HG03280 (cell line): ENCODE data around the gene OPA3.

Source experiments
- ATAC-seq: cut with Tn5 transposase; IDR thresholded peaks from one replicate; pipeline ENCODE4 v1.9.1; 2021; ENCODE audit warnings: mild to moderate bottlenecking, moderate library complexity; ENCODE audit not compliant: unreplicated experiment

Gene OPA3

DNA sequence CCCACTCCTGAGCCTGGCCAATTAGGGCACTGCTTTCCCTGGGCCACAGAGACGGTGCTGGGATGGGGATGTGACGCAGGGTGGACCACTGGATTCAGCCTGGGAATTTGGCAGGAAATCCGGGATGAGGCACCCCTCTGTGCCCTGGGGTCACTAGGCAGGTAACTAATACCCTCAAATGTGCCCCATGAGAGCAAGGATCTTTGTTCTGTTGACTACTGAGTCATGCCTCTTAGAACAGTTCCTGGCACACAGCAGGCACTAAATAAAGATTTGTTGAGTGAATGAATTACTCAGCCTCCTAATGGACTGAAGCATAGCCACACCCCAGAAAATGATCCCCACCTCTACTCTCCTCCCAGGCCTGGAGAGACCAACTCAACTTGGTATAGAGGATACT, 15.9 kb downstream of the OPA3 start:
- ATAC-seq: no peak

DNA sequence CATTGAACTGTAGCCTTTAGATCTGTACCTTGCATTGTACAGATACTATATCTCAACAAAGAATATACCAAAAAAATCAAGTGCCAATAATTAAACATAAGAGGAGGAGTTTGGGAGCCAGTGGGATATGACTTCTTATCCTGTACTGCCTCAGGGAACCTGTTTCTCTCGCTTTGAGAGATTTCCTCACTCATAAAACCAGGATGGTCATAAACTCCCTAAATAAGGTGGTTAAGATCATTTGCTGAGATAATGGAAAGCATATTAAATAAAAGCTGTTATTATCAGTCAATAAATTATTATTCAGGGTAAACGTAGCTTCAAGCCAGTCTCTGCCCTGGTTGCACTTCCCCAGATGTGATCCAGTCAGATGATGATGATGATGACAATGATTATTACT, 17.0 kb downstream of the OPA3 start:
- ATAC-seq: no peak

DNA sequence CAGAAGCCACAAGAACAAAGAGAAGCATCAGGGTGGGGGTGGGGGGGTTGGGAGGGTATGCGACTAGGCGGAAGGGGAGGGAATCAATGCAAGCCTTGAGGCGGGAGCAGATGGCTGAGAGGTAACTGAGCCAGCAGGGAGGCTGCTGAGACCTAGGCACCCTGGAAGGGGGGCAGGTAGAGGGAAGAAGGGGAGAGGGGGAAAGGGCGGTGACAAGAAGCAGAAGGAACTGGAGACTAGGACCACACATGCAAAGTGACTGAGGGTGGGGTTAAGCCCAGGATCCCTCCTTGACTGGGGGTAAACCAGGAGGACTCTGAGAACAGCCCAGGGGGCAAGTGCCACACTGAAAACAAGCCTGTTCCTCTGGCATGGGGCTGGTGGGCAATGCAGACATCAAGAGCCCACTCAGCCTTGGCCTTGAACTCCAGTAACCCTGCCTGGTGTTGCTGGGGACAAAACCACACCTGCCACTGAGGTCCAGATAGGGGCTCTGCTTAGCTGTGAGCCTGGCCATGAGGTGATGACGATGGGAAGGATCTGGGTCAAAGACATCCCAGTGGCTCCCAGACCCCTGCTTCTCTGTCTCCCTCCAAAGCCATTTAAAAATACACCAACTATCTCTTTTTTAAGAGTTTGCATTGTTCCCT, 20.3 kb downstream of the OPA3 start:
- no peak for ATAC-seq

DNA sequence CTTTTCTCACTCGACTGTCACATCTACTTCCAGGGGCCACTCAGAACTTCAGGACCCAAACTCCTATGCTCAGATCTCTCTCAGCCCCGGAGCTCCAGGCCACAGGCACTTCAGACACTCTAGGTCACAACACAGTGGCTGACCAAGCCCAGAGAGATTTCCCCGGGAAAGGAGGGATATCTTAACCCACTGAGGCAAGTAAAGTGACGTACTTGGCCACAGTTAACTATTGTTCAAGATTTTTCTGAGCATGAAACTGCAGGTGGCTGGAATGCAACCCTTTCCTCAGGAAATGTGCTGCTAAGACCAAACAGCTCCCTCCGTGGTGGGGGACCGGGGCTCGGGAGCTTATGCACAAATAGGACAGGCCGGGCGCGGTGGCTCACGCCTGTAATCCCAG, 23.9 kb downstream of the OPA3 start:
- ATAC-seq: no peak

DNA sequence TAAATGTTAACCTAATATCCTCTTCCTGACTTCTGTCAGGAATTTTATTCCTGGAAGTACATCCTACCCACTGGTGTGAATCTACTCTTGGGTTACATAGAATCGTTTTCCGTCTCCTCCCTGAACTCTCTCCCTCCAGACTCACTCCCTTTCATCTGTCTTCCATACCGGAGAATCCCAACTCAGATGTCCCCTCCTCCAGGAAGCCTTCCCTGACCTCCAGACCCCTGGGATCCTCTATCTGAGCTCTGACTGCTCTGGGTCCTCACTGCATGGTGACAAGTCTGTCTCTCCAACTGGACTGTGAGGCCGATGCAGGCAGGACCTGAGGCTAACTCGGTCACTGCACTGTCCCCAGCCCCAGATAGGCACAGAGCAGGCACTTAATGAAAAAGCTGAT, 24.6 kb downstream of the OPA3 start:
- no peak for ATAC-seq

DNA sequence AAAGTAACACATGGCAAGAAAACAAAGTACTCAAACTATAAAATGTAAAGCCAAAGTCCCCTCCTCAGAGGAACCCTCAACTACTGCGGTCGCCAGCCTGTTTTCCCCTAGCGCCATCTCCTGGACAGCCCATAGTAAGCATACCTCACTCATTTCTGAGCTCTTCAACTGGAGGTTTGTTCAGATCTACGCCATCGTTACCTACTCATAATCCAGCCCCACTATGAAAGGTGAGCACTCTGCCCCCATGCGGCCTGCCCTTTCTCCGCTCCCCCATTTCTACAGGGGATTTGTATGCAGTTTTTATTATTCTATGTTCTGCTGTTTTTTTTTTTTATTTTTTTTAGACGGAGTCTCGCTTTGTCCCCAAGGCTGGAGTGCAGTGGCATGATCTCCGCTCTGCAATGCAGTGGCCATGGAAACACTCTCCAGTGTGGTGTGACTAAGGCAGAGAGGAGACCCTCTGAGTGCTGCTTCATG, 26.2 kb downstream of the OPA3 start:
- ATAC-seq: peak; percentile 64

DNA sequence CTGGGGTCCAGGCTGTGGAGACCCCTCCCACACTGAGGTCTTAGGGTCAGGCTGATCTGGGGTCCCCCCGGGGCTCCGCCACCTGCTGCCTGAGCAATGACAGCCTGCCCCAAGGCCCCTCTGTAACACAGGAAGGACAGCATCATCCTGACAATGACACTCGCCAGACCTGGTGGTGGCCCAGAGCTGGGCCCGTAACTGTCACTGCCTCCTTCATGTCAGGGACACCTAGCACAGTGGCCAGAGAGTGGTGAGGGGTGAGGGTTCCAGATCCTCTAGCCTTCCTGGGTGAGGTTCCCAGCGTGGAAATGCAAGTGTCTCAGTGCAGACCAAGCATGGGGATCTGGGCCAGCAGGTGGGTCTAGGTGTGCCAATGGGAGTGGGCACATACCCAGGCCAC, 27.8 kb downstream of the OPA3 start:
- no peak for ATAC-seq

DNA sequence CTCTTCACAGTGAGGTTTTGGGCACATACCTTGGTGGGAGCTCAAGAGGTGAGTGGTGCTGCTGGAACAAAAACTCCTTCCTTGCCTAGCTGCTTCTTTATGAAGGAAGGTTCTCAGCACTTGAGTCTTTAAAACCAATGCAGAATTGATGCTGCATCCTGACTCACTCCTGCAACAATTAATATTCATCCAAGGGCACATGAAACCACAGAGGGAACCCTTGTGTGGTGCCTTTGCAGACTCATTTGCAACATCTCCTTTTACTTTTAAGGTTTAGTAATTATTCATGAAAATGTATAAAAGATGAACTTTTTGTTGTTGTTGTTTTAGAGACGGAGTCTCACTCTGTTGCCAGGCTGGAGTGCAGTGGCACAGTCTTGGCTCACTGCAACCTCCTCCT, 30.1 kb downstream of the OPA3 start:
- ATAC-seq: no peak

DNA sequence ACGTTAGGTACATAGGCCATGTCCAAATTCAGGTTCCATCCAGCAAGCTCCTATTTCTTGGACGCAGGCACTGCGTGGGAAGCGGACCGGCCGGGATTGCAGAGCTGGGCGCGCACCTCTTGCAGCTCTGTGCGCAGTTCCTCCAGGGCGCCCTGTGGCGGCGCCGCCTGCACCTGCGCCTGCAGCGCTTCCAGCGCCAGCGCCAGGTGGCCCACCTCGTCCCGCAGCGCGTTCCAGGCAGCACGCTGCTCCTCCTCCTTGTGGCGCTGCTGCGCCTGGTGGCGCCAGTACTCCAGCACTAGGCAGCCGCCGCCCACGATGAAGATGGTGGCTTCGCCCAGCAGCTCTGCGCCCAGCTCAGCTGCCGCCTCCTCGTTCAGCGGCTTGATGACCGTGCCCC, 31.1 kb downstream of the OPA3 start:
- no peak for ATAC-seq

DNA sequence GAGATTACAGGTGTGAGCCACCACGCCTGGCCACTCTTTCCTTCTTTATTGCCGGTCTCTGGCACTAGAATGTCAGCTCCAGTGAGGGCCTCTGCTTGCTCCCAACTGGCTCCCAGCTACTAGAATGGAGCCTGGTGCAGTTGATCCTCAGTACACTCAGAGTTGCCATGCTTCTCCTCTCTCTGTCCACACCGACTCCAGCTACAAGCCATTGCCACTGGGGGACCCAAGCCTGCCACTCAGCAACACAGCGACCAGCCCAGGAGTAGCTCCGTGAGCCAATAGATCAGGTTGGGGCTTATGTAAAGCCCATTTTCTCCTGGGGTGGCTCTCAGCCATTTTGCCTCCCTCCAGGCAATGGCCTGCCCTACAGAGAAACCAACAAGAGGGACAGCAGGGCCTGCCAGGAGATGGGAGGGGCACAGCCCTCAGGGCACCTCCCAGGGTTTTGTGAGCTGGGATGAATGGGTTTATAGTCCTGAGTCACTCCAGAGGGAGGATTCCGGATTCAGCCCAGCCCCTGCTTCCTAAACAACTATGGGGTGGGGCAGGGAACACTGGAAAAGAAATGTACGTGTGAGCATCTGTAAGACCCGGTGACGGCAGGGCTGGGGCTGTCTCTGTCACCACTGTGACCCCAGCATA, 36.5 kb downstream of the OPA3 start:
- ATAC-seq: no peak

DNA sequence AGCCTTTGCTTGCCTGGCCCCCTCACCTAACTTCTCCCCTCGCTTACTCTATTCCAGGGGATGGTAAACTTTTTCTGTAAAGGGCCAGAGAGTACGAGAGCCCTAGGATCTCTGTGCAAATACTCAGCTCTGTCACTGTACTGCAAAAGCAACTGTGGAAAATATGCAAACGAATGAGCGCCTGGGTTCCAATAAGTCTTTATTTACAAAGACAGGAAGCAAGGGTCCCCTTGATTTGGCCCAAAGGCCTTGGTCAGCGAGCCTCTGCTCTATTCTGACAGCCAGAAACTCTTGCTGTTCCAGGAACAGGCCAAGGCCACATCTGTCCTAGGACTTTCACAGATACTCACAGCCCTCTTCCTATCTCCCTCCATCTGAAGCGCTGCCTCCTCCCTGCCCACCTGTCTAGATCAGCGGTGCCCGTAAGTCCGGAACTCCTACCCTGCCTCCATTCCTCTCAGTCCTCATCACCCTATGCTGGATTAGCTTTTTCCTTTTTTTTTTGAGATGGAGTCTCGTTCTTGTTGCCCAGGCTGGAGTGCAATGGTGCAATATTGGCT, 37.3 kb downstream of the OPA3 start:
- ATAC-seq: no peak

DNA sequence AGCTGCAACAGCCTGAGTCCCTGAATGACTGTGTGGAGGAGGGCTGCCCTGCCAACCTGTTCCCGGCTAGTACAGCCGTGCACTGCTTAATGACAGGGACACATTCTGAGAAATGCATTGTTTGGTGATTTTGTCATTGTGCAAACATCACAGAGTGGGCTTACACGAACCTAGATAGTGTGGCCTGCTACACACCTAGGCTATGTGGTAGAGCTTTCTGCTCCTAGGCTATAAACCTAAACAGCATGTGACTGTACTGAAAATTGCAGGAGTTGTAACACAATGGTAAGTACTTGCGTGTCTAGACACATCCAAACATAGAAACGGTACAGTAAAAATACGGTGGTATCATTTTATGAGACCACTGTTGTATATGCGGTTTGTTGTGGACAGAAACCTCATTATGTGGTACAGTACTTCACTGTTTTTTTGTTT, 42.4 kb downstream of the OPA3 start:
- no peak for ATAC-seq

DNA sequence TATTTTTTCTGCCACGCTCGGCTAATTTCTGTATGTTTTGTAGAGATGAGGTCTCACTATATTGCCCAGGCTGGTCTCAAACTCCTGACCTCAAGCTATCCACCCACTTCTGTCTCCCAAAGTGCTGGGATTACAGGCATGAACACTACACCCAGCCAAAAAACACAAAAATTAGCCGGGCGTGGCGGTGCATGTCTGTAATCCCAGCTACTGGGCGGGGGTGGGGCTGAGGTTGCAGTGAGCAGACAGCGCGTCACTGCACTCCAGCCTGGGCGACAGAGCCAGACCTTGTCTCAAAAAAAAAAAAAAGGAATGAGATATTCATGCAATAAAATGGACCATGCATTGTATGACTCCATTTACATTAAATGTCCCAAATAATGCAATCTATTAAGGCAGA, 45.1 kb downstream of the OPA3 start:
- ATAC-seq: no peak

DNA sequence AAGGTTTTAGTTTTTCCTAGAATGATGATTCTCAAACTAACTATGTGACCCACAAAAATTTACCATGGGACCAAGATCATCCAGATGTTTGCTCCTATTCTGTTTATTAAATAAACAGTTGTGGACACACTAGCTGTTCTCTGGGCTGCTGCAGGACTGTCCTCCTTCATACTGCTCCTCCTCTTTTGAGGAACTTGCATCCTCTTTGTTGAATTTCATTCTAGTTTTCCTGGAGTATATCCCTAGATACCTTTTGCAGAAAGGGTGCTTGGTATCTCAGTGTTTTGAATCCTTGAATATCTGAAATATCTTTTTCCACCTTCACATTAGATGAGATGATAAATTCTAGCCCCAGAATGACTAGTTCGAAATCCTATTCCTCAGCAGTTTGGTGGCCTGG, 53.3 kb downstream of the OPA3 start:
- no peak for ATAC-seq

DNA sequence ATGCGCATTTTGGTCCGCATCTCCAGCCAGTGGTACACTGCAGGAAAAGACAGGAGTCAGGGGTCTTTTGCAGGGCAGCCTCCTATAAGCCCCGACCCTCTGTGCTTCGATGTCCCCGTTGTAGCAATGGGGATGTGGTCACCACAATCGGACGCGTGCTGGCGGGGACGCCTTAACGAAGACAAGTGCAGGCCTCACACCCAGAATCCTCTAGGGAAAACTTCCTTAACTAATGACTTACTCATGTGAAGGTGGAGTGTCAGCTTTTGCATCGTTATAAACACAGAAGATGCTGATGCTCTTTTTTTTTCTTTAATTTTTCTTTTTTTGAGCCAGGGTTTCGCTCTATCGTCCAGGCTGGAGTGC, 55.2 kb downstream of the OPA3 start:
- no peak for ATAC-seq

DNA sequence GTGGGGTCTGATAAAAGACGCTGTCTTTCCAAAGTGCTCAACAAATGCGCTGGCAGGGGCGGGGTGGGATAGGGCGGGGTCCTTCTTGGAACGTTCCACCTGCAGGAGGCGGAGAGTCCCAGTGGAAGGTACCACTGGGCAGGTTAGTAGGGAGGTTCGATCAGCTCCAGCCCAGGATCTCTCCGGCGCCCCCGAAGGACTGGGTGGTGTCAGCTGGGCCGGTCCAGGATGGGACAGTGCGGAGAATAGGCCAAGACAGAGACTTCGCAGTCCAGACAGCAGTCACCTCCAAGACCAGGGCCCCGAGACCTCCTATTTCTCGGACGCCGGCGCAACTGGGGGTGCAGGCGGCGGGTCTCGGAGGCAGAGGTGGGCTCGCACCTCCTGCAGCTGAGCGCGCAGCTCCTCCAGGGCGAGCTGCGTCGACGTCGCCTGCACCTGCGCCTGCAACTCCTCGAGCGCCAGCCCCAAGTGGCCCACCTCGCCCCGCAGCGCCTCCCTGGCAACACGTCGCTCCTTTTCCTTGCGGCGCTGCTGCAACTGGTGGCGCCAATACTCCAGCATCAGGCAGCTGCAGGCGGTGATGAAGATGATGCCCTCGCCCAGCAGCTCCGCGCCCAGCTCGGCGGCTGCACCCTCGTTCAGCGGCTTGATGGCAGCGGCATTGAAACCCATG, 55.7 kb downstream of the OPA3 start:
- ATAC-seq: no peak

DNA sequence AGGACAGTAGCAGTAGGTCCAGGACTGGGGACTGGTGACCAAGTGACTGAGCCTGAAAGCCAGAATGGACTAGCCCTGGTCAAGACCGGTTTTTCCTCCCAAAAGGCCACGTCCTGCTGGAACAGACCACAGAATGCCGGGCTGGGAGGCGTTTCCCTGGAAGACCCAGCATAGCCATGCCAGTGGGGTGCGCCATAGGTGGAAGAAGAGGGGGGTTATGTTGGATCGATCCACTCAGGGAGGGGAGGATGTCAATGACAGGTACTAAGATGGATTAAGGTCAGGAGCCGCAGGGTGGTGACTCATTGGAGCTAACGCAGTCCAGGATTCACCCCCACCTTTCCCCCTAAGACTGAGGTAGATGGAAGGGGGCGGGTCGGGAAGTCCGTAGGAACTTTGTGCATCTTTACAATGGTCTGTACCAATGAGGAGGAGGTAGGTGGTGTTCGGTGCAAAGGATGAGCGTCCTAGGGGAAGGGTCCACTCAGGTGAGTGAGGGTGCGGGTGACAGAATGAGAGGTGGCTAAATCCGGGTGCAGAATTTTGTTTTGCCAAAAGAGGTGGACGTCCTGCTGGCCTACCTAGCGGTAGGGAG, 56.4 kb downstream of the OPA3 start:
- no peak for ATAC-seq

DNA sequence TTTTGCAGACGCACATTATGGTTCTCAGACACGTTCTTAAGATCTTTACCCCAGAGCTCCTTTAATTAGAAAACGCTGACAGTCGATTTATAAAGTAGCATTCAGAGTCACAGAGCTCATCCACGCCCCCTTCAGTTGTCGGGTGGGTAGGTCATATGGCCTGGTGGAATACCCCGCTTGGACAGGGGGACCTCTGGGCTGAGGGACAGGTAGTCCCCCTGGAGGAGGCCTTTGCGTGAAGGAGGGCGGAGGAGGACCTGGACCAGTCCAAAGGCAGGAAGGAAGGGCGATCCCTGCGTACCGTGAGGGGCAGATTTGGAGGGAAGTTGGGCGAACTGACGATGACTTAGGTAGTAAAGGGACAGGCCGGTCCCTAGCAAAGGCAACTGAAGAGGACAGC, 56.9 kb downstream of the OPA3 start:
- no peak for ATAC-seq

DNA sequence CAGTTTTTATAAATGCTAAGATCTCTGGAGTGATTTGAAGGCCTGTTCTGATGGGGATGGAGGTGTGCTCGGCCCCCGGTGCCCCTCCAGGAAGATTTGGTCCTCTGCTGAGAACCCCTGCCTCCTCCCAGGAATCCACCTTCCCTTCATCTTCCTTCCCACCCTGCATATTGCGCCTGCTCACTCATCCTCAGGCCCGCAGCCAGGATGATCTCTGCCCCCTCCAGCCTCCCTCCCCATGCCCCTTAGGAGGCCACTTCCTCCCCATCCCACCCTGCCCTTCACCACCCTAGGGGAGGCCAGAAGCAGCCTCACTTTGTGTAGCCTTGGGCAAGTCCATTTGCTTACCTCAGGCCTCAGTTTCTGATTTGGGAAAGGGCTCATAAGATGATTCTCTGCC, 57.6 kb downstream of the OPA3 start:
- ATAC-seq: no peak

DNA sequence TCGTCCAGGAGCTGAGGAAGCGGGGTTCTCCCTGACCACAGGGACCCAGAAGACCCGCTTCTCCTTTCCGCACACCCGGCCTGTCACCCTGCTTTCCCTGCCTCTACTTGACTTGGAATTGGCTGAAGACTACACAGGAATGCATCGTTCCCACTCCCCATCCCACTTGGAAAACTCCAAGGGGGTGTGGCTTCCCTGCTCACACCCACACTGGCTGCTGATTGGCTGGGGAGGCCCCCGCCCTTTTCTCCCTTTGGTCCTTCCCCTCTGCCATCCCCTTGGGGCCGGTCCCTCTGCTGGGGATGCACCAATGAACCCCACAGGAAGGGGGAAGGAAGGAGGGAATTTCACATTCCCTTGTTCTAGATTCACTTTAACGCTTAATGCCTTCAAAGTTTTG, 58.5 kb downstream of the OPA3 start:
- no peak for ATAC-seq

DNA sequence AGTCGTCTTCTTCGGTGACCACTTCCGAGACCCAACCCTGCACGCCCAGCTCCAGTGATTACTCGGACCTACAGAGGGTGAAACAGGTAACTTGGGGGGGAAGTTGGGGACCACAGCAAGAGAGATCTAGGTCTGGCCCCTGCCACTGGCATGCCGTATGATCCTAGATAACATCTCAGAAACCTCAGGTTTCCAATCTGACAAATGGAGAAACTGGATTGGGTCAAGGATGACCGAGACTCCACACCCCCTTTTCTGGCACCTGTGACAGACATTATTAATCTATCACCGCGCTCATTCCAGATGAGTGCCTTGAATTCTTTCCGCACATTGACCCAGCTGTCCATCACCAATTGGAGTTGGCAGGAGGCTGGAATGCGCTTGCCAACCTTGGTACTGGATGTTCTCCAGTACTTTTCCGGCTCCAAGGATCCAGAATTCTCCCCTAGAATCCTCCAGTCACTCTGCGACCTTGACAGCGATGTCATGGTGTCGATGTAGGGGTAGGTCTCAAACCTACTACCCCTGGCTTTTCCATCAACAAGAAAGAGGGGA, 60.0 kb downstream of the OPA3 start:
- ATAC-seq: no peak
